Mesendoderm (in vitro differentiated cells): Measurements from ENCODE around the gene FOXD2.

Experiments
- DNase-seq: peaks from one replicate; pipeline ENCODE4 v3.0.0; 2013
- H2AK5ac ChIP-seq: 2 replicates; pipeline ENCODE4 v1.6.1; 2013; ENCODE audit warnings: low read length, inconsistent platforms
- H2BK120ac ChIP-seq: 2 replicates; pipeline ENCODE4 v1.6.1; 2013; ENCODE audit warnings: low read depth, mild to moderate bottlenecking, low read length, moderate library complexity, mixed read lengths
- H2BK15ac ChIP-seq: replicated peaks from 2 replicates; pipeline ENCODE4 v1.6.1; 2013; ENCODE audit warnings: low read depth, mild to moderate bottlenecking, moderate library complexity
- H2BK5ac ChIP-seq: 2 replicates; pipeline ENCODE4 v1.6.1; 2013; ENCODE audit warnings: low read length, inconsistent platforms
- H3K18ac ChIP-seq: 2 replicates; pipeline ENCODE4 v1.6.1; 2013; ENCODE audit warnings: mild to moderate bottlenecking, low read length, mixed read lengths
- H3K23ac ChIP-seq: one replicate; pipeline ENCODE4 v1.6.1; 2013; ENCODE audit warnings: low read length
- H3K27ac ChIP-seq: 2 replicates; pipeline ENCODE4 v1.5.1; 2013; ENCODE audit warnings: low read depth, mild to moderate bottlenecking, inconsistent platforms, low read length, moderate library complexity
- H3K27me3 ChIP-seq: 2 replicates; pipeline ENCODE4 v1.6.1; 2013; ENCODE audit warnings: low read length, control low read depth, mild to moderate bottlenecking, inconsistent platforms; ENCODE audit not compliant: insufficient read depth, poor library complexity
- H3K36me3 ChIP-seq: 2 replicates; pipeline ENCODE4 v1.6.1; 2013; ENCODE audit warnings: low read length, inconsistent platforms; ENCODE audit not compliant: control insufficient read depth, insufficient read depth
- H3K4ac ChIP-seq: one replicate; pipeline ENCODE4 v1.6.1; 2013; ENCODE audit warnings: low read depth, mild to moderate bottlenecking, low read length, moderate library complexity
- H3K4me1 ChIP-seq: 2 replicates; pipeline ENCODE4 v1.6.1; 2013; ENCODE audit warnings: low read depth, low read length, inconsistent platforms; ENCODE audit not compliant: control insufficient read depth
- H3K4me2 ChIP-seq: 2 replicates; pipeline ENCODE4 v1.6.1; 2013; ENCODE audit warnings: low read length
- H3K4me3 ChIP-seq: 2 replicates; pipeline ENCODE4 v1.5.1; 2013; ENCODE audit warnings: mild to moderate bottlenecking, low read length
- H3K56ac ChIP-seq: one replicate; pipeline ENCODE4 v1.6.1; 2013; ENCODE audit warnings: low read length
- H3K79me1 ChIP-seq: 2 replicates; pipeline ENCODE4 v1.6.1; 2013; ENCODE audit warnings: low read length, inconsistent platforms
- H3K79me2 ChIP-seq: 2 replicates; pipeline ENCODE4 v1.6.1; 2013; ENCODE audit warnings: mild to moderate bottlenecking, low read length; ENCODE audit not compliant: control insufficient read depth, insufficient read depth
- H3K9ac ChIP-seq: 2 replicates; pipeline ENCODE4 v1.6.1; 2013; ENCODE audit warnings: low read length, inconsistent platforms
- H4K5ac ChIP-seq: one replicate; pipeline ENCODE4 v1.6.1; 2013; ENCODE audit warnings: low read length
- H4K8ac ChIP-seq: one replicate; pipeline ENCODE4 v1.6.1; 2013; ENCODE audit warnings: low read depth, mild to moderate bottlenecking, control low read depth, low read length, moderate library complexity
- WGBS: extraction: QIAGEN DNeasy Blood & Tissue Kit; methylation state at CpG from one replicate; pipeline ENCODE4 v1.1.7; 2013; ENCODE audit warnings: low lambda C conversion rate, missing lambda C conversion rate; ENCODE audit not compliant: insufficient coverage; ENCODE audit errors: extremely low coverage; 5-methylcytosine and 5-hydroxymethylcytosine counted together

Gene FOXD2

DNA sequence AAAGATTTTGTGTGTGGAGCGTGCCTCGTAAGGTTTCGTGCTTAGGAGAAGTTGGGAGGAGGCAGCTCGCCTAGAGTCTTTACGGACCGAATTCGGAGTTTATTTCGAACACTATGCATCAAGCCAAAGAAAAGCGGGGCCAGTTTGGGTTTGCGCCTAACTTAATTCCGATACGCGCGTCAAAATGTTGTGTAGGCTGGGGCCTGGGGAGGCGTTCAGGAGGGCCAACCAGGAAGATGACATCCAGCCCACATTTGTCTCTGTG lies 6.4 kb downstream of the FOXD2 start:
- H2BK15ac ChIP-seq, result no peak overlapping the region
- peak overlapping the region; percentile 58 for H3K4me2 ChIP-seq
- no peak overlapping the region for H3K4me3 ChIP-seq
- H3K9ac ChIP-seq, result peak overlapping the region; percentile 13
- no peak overlapping the region for H3K18ac ChIP-seq
- no peak overlapping the region for H4K8ac ChIP-seq
- H2AK5ac ChIP-seq, result no peak overlapping the region
- H4K5ac ChIP-seq, result no peak overlapping the region
- H3K27me3 ChIP-seq, result peaks cover 95% of the 10 kb centered on the region
- H3K56ac ChIP-seq, result no peak overlapping the region
- H3K4me1 ChIP-seq, result peaks cover 7% of the 10 kb centered on the region
- DNase-seq, result no peak
- H3K4ac ChIP-seq, result no peak overlapping the region
- no CpG with 5 or more reads among the region's 15 CpGs for WGBS
- H3K79me1 ChIP-seq, result no peaks in the 10 kb centered on the region
- no peak overlapping the region for H2BK120ac ChIP-seq
- H3K27ac ChIP-seq, result no peak overlapping the region
- H3K79me2 ChIP-seq, result no peaks in the 10 kb centered on the region
- H2BK5ac ChIP-seq, result no peak overlapping the region
- no peaks in the 10 kb centered on the region for H3K36me3 ChIP-seq
- H3K23ac ChIP-seq, result no peak overlapping the region

DNA sequence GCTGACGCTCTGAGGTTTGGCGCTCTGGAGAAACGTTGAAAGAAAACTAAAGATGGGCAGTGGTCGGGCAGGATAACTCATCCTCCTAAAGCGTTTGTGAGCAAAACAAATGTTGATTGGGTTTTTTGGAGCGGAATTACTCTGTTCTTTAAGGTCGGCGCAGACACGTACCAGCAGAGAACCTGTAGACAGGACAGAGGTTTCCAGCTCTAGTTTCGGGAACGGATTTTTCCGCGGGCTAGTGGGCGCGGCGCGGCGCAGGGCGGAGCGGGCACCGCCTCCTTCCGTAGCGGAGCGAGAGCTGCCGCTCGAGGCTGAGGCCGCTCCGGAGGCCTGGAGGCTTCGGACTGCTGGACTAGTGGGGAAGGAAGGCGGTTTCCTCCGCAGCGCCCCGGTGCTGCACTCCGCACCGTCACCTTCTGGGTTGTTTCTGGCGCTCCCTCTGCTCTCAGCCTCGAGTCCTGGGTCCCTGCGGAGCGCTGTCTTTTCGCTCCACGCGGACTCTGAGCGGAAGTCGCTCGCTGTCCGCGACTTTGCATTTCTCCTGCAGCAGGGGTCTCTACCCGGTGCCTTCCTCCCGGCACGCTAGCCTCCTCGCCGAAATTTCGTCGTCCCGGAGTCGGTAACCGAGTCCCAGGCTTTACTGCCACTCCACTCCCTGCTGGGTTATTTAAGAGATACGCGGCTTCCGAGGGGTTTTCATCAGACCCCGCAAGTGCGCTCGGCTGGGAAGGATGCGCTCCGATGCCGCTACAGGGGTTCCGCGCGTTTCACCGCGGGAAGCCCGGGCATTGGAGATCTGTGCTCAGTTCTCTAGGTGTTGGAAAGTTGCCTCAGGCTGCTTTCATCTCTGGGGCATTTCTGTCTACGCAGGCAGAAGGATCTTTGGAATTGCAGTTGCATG lies 7.0 kb downstream of the FOXD2 start:
- peaks cover 7% of the 10 kb centered on the region for H3K4me1 ChIP-seq
- H3K27ac ChIP-seq, result no peak overlapping the region
- H2BK15ac ChIP-seq, result no peak overlapping the region
- peak; percentile 57 for DNase-seq
- H3K4ac ChIP-seq, result no peak overlapping the region
- H4K8ac ChIP-seq, result no peak overlapping the region
- no peaks in the 10 kb centered on the region for H3K79me1 ChIP-seq
- H3K9ac ChIP-seq, result peak overlapping the region; percentile 25
- H4K5ac ChIP-seq, result no peak overlapping the region
- H3K27me3 ChIP-seq, result peaks cover 95% of the 10 kb centered on the region
- H3K23ac ChIP-seq, result no peak overlapping the region
- H2BK5ac ChIP-seq, result no peak overlapping the region
- H2BK120ac ChIP-seq, result no peak overlapping the region
- no peak overlapping the region for H3K18ac ChIP-seq
- peak overlapping the region; percentile 78 for H3K56ac ChIP-seq
- no peak overlapping the region for H3K4me3 ChIP-seq
- H3K79me2 ChIP-seq, result no peaks in the 10 kb centered on the region
- H2AK5ac ChIP-seq, result no peak overlapping the region
- no peaks in the 10 kb centered on the region for H3K36me3 ChIP-seq
- WGBS, result no CpG with 5 or more reads among the region's 73 CpGs
- H3K4me2 ChIP-seq, result peak overlapping the region; percentile 58

DNA sequence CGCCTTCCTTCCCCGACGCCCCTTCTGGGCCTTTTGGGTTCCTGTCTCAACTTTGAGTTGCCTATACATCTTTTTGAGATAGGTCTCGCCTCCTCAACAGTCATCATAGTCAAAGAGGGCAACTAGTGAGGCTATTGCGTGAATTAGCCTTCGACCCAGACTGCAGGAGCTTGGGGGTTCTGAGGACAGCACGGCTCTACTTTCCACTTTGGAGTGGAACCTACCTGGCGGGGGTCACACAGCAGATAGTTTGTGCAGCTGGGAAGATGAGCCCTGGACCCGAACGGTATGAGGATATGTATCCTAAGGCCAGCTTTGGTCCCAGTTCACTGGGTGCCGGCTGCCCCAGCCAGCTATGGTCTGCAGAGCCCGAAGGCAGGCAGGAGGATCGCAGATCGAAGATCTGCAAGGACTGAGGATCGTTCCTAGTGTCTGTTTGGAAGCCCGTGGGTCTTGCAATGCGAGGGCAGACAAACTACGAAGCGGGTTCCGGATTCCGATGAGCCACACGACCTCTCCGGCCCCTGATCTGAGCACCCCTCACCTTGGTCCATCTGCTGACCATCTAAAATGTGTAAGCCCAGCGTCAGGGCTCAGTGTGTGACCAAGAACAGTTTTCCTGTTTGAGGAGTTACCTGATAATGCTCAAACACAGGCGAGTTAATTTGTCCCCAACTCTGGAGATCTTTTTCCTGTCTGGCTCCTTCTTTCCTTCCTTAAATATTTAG lies 8.1 kb downstream of the FOXD2 start:
- no CpG with 5 or more reads among the region's 25 CpGs for WGBS
- peak overlapping the region; percentile 32 for H3K23ac ChIP-seq
- no peak overlapping the region for H3K18ac ChIP-seq
- H4K5ac ChIP-seq, result no peak overlapping the region
- H3K56ac ChIP-seq, result no peak overlapping the region
- H2AK5ac ChIP-seq, result no peak overlapping the region
- H3K4me2 ChIP-seq, result no peak overlapping the region
- H3K4ac ChIP-seq, result no peak overlapping the region
- H3K9ac ChIP-seq, result no peak overlapping the region
- H3K4me1 ChIP-seq, result peaks cover 7% of the 10 kb centered on the region
- H3K79me2 ChIP-seq, result no peaks in the 10 kb centered on the region
- H3K36me3 ChIP-seq, result no peaks in the 10 kb centered on the region
- H2BK120ac ChIP-seq, result no peak overlapping the region
- DNase-seq, result no peak
- no peak overlapping the region for H4K8ac ChIP-seq
- no peak overlapping the region for H3K4me3 ChIP-seq
- H3K79me1 ChIP-seq, result no peaks in the 10 kb centered on the region
- no peak overlapping the region for H2BK5ac ChIP-seq
- H3K27ac ChIP-seq, result no peak overlapping the region
- peaks cover 88% of the 10 kb centered on the region for H3K27me3 ChIP-seq
- H2BK15ac ChIP-seq, result no peak overlapping the region

DNA sequence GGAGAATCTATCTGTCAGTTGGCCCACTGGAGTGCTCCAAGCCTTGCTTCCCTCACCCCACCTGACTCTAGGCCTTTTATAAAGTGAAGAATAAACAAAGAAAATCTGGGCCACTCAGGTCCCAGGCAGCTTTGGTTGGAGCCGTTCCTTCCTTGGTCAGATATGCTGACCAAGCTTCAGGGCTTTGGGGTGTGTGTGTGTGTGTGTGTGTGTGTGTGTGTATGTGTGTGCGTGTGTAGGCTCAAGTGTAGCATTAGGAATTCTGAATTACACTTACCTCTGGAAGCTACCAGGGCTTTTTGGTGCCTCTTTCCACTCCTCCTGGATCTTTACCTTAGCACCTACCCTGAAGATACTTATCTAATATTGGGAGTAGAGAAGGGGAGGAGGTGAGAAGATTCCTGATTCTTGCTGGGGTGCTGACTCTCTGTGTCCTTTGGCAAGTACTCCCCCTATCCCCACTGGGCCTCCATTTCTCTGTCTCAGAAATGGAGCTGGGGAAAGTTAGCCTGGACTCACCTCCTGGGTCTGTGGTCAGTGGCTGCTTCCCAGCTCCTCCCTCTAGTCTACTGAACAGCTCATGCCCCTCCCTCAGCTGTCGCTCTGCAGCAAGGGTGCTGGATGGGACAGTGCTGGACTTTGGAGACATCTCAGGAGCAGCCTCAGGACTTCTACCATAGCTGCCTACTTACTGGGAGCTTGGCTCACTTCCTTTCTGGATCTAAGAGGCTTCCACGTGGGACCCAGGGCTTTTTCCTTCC lies 10.8 kb downstream of the FOXD2 start:
- Histone ChIP-seq H4K8ac (no peak overlapping the region), H4K5ac (no peak overlapping the region), H3K23ac (no peak overlapping the region), H3K27ac (no peak overlapping the region), H2BK5ac (no peak overlapping the region), H2AK5ac (no peak overlapping the region), H3K79me1 (no peaks in the 10 kb centered on the region), H3K4me1 (peaks cover 7% of the 10 kb centered on the region), H3K56ac (no peak overlapping the region), H3K79me2 (no peaks in the 10 kb centered on the region), H3K36me3 (no peaks in the 10 kb centered on the region), H3K9ac (no peak overlapping the region), H2BK120ac (no peak overlapping the region), H3K4me3 (no peak overlapping the region), H3K4me2 (no peak overlapping the region), H2BK15ac (no peak overlapping the region), H3K27me3 (peaks cover 64% of the 10 kb centered on the region), H3K4ac (no peak overlapping the region), H3K18ac (no peak overlapping the region)
- WGBS, result no CpG with 5 or more reads among the region's 4 CpGs
- no peak for DNase-seq

DNA sequence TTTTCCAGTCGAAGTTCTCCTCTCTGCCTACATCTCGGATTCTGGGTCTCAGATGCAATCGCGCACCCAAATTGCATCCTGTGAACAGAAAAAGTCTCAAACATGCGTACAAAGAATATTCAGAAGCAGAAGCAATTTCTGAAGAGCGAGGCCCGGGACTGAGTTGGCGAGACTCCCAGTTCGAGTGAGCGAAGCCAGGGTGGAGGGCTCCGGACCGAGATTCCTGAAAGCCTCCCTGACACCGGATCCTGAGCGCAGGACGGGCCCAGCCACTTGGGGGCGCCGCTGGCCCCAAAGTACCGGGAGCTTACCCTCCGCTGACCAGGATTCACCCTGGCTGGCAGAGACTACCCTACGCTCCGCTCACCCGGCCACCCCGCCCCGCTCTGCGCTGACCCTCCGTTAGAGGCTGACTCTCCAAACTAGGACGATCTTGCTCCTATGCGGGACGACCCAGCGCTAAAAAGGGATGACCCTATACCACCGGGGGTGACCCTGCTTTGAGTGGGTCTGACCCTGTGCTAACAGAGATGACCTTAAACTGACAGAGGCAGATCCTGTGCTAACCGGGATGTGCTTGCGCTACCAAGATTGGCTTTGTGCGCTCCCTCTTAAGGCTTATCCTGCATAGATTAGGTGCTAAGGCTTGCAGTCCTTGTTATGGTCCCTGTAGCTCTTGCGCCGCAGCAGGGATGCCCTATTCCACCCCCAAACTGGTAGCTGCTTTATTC lies 12.1 kb downstream of the FOXD2 start:
- H3K79me1 ChIP-seq, result no peaks in the 10 kb centered on the region
- H2BK5ac ChIP-seq, result no peak overlapping the region
- no peaks in the 10 kb centered on the region for H3K79me2 ChIP-seq
- H3K18ac ChIP-seq, result no peak overlapping the region
- no peak overlapping the region for H2BK120ac ChIP-seq
- H4K8ac ChIP-seq, result no peak overlapping the region
- peaks cover 50% of the 10 kb centered on the region for H3K27me3 ChIP-seq
- H3K56ac ChIP-seq, result no peak overlapping the region
- DNase-seq, result peak; percentile 73
- H3K9ac ChIP-seq, result peak overlapping the region; percentile 20
- no peak overlapping the region for H2BK15ac ChIP-seq
- H3K4ac ChIP-seq, result no peak overlapping the region
- no peak overlapping the region for H3K4me3 ChIP-seq
- no peak overlapping the region for H3K27ac ChIP-seq
- H3K36me3 ChIP-seq, result no peaks in the 10 kb centered on the region
- H3K4me2 ChIP-seq, result peak overlapping the region; percentile 18
- peaks cover under 1% of the 10 kb centered on the region for H3K4me1 ChIP-seq
- no CpG with 5 or more reads among the region's 36 CpGs for whole genome bisulfite sequencing
- no peak overlapping the region for H2AK5ac ChIP-seq
- H3K23ac ChIP-seq, result no peak overlapping the region
- H4K5ac ChIP-seq, result no peak overlapping the region
